ENCODE data around the gene GLDN.

The GLDN gene

GRCh38 chr15:51322621-51323296, 18.7 kb upstream of the GLDN start:
- in situ Hi-C loops (cut with HindIII; ENCODE audit: low sequenced_read_pairs): no loop called here

- in situ Hi-C loops (cut with HindIII; ENCODE audit: low sequenced_read_pairs): no loop called here
Measured at GRCh38 chr15:51323749-51324148, 17.7 kb upstream of the GLDN start.

DNA sequence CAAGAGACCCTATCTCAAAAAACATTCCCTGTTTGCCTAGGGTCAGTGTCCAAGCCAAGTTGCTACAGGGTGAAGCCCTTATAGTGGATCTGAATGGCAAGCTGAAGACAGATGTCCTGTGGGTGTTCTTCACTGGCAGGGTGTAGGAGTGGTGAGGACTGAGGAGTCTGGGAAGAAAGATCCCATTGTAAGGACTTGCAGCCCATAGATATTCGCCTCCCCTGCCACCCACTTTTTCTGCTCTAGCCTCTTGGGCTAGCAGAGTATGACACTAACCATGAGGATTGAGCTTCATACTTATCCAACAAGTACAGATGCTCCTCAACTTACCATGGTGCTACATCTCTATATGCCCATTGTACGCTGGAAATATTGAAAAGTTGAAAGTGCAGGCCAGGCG, 16.3 kb upstream of the GLDN start:
- in situ Hi-C loops (cut with HindIII; ENCODE audit: low sequenced_read_pairs): no loop called here

DNA sequence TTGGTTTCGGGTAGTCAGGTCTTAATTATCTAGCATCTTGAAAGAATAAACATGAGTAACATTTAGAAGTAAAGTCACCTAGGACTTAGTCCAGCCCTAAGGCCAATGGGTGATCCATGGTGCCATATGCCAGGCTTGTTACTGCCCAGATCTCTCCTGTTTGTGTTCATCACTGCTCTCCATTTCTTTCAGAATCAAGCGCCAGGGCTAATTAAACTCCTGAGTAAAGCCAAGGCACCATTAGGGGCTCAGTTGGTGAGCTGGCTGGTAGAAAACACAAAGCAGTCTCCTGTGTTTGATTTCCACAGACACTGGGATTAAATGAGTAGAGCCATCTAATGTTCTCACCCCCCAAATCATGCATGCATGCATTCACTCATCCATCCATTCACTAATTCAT, 14.4 kb upstream of the GLDN start:
- in situ Hi-C loops (cut with HindIII; ENCODE audit: low sequenced_read_pairs): no loop called here

DNA sequence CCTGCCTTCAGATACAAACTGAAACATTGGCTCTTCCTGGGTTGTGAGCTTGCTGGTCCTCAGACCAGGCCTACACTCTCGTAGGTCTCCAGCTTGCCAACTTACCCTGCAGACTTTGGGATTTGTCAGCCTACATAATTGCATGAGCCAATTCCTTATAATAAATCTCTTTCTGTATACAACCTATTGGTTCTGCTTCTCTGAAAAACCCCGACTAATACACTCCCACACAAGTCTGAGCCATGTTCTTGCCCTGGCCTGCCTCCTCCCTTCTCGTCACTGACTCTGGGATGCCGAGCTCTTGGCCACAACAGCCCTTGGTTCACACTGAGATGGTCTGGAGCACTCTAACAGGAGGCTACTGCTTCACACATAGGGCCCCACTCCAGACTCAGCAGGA, 12.5 kb upstream of the GLDN start:
- in situ Hi-C loops (cut with HindIII; ENCODE audit: low sequenced_read_pairs): no loop called here

DNA sequence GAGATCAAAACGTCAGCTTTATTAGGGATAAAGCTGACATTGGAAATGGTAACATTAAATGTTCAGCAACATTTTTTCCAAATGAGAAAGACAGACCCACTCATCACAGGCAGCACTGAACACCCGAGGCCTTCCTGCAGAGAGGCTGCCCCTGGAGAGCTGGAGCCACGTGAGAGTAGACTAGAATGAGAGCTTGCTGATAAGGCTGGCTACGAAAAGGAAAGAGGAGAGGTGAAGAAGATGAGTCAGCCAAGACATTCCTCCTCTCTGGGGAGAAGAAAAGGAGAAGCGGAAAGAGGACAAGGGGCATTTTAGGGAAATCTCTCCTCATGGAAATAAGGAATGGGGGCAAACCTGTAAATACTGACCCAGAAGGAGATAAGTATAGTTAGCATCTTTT, 10.3 kb upstream of the GLDN start:
- in situ Hi-C loops (cut with HindIII; ENCODE audit: low sequenced_read_pairs): no loop called here

DNA sequence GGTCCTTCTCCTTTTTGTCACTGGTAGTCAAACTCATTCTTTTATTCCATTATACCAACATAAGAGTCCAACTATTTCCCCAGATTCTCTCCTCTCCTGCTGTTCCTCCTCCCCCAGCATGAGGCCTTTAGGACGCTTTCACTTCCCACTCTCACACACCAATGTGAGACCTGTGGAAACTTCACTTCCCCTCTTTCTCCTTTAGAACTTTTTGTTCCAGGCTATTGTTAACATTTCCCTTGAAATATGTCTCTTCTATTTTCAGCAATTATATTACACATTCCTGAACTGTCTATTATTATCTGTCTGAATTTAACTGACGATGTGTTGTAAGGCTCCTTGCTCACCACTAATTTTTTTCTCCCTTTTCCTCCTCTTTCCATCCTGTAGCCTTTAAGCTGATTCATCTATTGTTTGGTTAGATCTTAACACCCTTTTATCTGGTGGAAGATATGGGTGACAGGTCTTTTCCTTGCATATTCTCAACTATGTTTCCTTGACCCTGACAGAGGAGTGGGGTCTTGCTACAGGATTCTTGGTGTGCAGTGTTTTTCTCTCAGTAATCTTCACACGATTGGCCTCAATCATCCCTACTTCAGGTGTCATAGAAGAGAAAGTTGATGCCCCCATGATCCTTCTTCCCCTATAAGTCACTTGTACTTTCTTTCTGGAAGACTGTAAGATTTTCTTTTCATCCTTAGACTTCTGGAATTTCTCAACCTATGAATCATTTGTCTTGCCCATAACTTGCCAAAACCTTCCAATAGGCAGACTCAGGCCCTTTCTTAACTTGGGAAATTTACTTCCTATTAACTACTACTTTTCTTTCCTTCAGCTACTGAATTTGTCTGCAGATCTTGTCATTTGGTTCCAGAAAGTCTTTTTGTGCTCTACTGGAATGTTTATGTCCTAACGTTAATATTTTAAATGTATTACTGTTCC, 9.0 kb upstream of the GLDN start:
- in situ Hi-C loops (cut with HindIII; ENCODE audit: low sequenced_read_pairs): no loop called here

GRCh38 chr15:51333571-51333970, 7.9 kb upstream of the GLDN start:
- in situ Hi-C loops (cut with HindIII; ENCODE audit: low sequenced_read_pairs): no loop called here

DNA sequence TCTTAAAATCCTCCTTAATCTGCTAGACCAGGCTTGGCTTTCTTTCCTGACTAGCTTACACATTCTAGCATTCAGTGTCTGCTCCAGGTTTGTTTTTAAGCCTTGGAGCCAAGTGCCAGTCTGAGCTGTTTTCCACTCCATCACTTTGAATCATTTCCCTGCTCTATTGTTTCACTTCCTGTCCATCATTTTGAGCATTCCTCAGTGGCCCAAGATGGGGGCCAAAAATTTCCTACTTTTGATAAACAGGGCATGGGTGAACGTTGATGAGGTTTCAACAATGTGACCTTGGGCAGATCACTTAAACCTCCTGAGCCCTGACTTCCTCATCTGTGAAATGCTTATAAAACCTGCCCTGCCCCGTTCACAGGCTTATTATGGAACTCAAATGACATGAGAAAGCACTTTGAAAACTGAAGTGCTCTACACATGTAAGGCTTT, 7.4 kb upstream of the GLDN start:
- in situ Hi-C loops (cut with HindIII; ENCODE audit: low sequenced_read_pairs): no loop called here

DNA sequence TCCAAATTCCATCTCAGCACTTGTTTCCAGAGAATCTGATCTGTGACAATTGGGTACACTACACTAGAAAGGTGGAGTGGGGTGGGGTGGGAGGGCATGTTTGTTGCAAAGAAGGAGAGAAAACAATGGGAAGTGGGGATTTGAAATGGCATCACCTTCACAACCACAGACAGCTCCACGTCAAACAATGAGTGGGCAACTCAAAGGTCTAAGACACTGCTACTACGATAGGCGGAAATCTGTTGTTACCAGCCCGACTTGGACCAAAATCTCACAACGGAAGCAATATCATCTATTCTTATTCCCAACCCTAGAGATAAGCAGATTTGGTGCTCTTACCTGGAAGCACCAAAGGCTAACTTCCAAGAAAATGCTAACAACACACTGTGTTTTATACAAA, 6.4 kb upstream of the GLDN start:
- in situ Hi-C loops (cut with HindIII; ENCODE audit: low sequenced_read_pairs): no loop called here

DNA sequence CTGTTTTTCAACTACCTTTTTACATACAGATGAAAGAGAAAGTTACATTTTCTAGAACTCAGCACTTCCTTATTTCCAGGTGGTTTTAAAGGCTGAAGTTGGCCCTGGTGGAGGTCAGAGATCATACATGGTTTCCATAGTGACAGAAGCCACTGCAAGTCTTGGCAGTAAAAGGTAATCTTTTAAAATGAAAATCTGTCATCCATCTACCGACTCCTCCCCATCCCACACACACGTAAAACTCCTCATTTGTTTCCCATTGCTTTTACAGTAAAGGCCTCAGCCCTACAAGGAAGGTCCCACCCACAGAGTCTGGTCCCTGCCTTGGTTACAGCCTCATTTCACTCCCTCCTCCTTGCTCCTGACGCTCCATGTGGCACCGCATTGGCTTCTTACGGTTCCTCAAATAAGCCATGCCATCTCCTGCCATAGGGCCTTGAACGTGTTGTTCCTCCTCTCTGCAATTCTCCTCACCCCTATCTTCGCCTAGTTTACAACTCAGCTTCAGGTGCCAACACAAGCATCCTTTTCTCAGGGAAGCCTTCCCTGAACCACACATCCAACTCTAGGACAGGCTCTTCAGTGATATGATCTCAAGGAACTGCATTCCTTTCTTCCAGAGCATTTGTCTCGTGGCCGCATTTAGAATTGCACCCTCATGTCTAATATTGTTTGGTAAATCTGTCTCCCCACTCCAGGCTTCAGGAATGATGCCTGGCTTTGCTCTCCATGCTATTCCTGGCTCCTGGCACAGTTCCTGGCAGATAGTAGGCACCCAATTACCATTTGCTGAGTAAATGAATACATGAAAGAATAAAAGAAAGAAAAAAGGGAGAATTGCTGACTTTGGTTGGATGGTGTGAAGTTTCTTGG, 5.7 kb upstream of the GLDN start:
- in situ Hi-C loops (cut with HindIII; ENCODE audit: low sequenced_read_pairs): no loop called here

- in situ Hi-C loops (cut with HindIII; ENCODE audit: low sequenced_read_pairs): no loop called here
Measured at GRCh38 chr15:51338496-51338895, 3.0 kb upstream of the GLDN start, which contains the start of gene CYP19A1. CYP19A1 (minus strand) TSS chr15:51338596; CDS start chr15:51242912, 95,684 bp downstream.

GRCh38 chr15:51342227-51342999, 958 bp downstream of the GLDN start:
- in situ Hi-C loops (cut with HindIII; ENCODE audit: low sequenced_read_pairs): loop anchor here (5.0 kb wide), 1 partner anchor 85 kb away; no protein-coding TSS in a partner anchor

DNA sequence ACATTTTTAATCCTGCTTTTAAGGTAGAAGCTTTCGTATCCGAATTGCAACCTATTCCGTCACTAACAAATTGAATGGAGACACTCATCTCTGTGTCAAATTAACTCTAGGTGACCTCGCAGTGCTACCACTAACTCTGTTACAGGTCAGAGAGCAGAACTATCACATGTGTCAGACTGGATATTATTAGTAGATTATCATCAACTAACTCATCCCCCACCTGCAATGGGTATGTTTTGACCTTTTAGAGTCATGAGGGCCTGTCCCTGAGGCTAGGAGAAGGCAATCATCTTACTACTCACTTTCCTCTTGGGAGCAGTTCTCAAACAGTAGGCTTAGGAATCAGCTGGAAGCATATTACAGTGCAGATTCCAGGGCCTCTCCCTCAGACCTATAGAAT, 2.0 kb downstream of the GLDN start:
- in situ Hi-C loops (cut with HindIII; ENCODE audit: low sequenced_read_pairs): loop anchor here (5.0 kb wide), 1 partner anchor 86 kb away; no protein-coding TSS in a partner anchor

- in situ Hi-C loops (cut with HindIII; ENCODE audit: low sequenced_read_pairs): no loop called here
Measured at GRCh38 chr15:51346136-51346535, 4.7 kb downstream of the GLDN start.

- in situ Hi-C loops (cut with HindIII; ENCODE audit: low sequenced_read_pairs): no loop called here
Measured at GRCh38 chr15:51348688-51349087, 7.2 kb downstream of the GLDN start.

DNA sequence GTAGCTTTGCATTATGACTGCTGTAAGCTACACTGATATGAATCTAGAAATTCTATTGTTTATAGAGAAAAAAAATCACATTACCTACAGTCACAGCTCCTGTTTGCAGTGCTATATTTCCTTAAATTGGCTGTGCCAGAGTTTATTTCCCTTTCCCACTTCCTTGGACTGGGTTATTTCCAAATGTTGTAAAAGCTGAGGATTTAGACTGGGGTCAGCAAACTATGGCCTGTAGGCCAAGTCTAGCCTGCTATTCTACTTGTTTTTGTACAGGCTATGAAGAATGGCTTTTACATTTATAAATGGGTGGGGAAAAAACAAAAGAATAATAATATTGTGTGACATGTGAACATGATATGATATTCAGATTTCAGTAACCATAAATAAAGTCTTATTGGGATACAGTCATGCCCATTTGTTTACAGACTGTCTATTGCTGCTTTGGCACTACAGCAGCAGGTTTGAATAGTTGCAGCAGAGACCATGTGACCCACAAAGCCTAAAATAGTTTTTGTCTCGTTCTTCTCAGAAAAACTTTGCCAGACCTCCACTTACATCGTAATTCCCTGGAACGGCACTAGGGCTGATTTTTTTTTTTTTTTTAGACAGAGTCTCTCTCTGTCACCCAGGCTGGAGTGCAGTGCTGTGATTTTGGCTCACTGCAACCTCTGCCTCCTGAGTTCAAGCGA, 7.8 kb downstream of the GLDN start:
- in situ Hi-C loops (cut with HindIII; ENCODE audit: low sequenced_read_pairs): no loop called here

- in situ Hi-C loops (cut with HindIII; ENCODE audit: low sequenced_read_pairs): no loop called here
Measured at GRCh38 chr15:51350723-51351122, 9.3 kb downstream of the GLDN start.

- in situ Hi-C loops (cut with HindIII; ENCODE audit: low sequenced_read_pairs): no loop called here
Measured at GRCh38 chr15:51353976-51354375, 12.5 kb downstream of the GLDN start.

- in situ Hi-C loops (cut with HindIII; ENCODE audit: low sequenced_read_pairs): no loop called here
Measured at GRCh38 chr15:51355096-51355495, 13.6 kb downstream of the GLDN start.

Data from DLD1 (cell line).